Measurements from ENCODE around the gene CP. TPM values are rescaled to one million over a fixed set of nuclear protein-coding genes. Genes with fewer than 3 reads are reported as not detected.

The CP gene
- total RNA-seq, 1 experiment from 2014 or later = 0.52 TPM

GRCh38 chr3:149152420-149152819, 69.2 kb downstream of the CP start (continued):
- no peak for TF ChIP-seq CTCF (IDR thresholded peaks at IDR 0.05 in 2 of 3, conservative IDR thresholded peaks at IDR 0.05 in 1 of 3; ENCODE audit: borderline replicate concordance in 1 of 3, insufficient read depth in 1 of 3, low read depth in 2 of 3, low read length in 2 of 3)
- no peak for TF ChIP-seq MAX (IDR thresholded peaks at IDR 0.05)

DNA sequence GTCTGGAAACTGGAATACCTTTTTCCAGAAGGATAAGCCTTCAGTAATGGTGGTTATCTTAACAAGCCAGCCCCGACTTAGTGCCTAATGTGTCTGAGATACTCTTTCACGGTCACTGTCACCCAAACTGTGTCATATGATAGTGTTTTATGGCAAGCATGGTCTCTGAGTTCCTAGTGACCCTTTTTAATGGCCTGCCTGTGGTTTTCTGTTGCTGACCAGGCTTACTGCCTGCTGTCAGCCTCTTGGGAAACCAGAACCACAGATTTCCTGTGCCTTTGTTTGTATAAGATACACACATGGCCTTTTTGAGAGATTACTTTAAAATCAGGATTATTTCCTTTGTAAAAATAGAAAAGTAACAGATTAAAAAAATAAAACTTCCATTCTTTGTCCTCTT, 69.8 kb downstream of the CP start:
- H3K9me3 ChIP-seq (ENCODE audit: control insufficient read depth in 1 of 2, insufficient read depth in 1 of 2, low read depth in 1 of 2, low read length in 2 of 2) = no peaks in the 10 kb centered on the region
- H3K36me3 ChIP-seq (ENCODE audit: control insufficient read depth in 1 of 2, insufficient read depth in 2 of 2, low read length in 2 of 2) = peaks cover 2 to 4% of the 10 kb centered on the region in 2 experiments; a peak in 1 of 4 replicates
- no peak for ATAC-seq
- POLR2A ChIA-PET = no interaction called here
- no peaks in the 10 kb centered on the region for H3K4me1 ChIP-seq (ENCODE audit: control insufficient read depth in 1 of 2, insufficient read depth in 2 of 2, low read length in 2 of 2)
- no peaks in the 10 kb centered on the region for H3K79me2 ChIP-seq (ENCODE audit: insufficient read depth, low read length)
- RAD21 ChIA-PET (ENCODE audit: low non-redundant PET in 1 of 2, low total read pairs in 2 of 2, uncharacterized antibody in 2 of 2, unreplicated experiment in 2 of 2) = no interaction called here
- no peak overlapping the region for H3K4me2 ChIP-seq (ENCODE audit: low read length)
- H4K20me1 ChIP-seq (ENCODE audit: insufficient read depth) = no peaks in the 10 kb centered on the region
- no peak overlapping the region for H2AFZ ChIP-seq (ENCODE audit: low read depth, low read length, poor library complexity, severe bottlenecking)
- CTCF ChIA-PET = interaction anchor here (0.7 kb wide), 1 partner anchor 8 kb away, joined by 3 read pairs; no protein-coding TSS in a partner anchor
- intact Hi-C loops (cut with micrococcal nuclease) = no loop called here
- no peak overlapping the region for H3K4me3 ChIP-seq (replicated peaks in 1 of 2; ENCODE audit: low read depth in 1 of 2, low read length in 2 of 2)
- BruUV-seq (replicated peaks) = no TSS peak
- DNase-seq (ENCODE audit: low read depth, low spot score) = no peak
- no peak overlapping the region for H3K27ac ChIP-seq (ENCODE audit: low read depth, low read length)
- H3K27me3 ChIP-seq (ENCODE audit: insufficient read depth, low read length) = no peaks in the 10 kb centered on the region
- no peaks in the 10 kb centered on the region for H3K9me2 ChIP-seq (ENCODE audit: insufficient read depth)
- H3K9ac ChIP-seq (ENCODE audit: low read length) = no peak overlapping the region
- no peak for TF ChIP-seq EZH2phosphoT487 (IDR thresholded peaks at IDR 0.05; ENCODE audit: borderline replicate concordance)
- TF ChIP-seq, protein P1, sequence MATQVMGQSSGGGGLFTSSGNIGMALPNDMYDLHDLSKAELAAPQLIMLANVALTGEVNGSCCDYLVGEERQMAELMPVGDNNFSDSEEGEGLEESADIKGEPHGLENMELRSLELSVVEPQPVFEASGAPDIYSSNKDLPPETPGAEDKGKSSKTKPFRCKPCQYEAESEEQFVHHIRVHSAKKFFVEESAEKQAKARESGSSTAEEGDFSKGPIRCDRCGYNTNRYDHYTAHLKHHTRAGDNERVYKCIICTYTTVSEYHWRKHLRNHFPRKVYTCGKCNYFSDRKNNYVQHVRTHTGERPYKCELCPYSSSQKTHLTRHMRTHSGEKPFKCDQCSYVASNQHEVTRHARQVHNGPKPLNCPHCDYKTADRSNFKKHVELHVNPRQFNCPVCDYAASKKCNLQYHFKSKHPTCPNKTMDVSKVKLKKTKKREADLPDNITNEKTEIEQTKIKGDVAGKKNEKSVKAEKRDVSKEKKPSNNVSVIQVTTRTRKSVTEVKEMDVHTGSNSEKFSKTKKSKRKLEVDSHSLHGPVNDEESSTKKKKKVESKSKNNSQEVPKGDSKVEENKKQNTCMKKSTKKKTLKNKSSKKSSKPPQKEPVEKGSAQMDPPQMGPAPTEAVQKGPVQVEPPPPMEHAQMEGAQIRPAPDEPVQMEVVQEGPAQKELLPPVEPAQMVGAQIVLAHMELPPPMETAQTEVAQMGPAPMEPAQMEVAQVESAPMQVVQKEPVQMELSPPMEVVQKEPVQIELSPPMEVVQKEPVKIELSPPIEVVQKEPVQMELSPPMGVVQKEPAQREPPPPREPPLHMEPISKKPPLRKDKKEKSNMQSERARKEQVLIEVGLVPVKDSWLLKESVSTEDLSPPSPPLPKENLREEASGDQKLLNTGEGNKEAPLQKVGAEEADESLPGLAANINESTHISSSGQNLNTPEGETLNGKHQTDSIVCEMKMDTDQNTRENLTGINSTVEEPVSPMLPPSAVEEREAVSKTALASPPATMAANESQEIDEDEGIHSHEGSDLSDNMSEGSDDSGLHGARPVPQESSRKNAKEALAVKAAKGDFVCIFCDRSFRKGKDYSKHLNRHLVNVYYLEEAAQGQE (IDR thresholded peaks at IDR 0.05; ENCODE audit: low read depth) = no peak
- no peak for TF ChIP-seq CTCF (IDR thresholded peaks at IDR 0.05 in 2 of 3, conservative IDR thresholded peaks at IDR 0.05 in 1 of 3; ENCODE audit: borderline replicate concordance in 1 of 3, insufficient read depth in 1 of 3, low read depth in 2 of 3, low read length in 2 of 3)
- TF ChIP-seq, protein P2, sequence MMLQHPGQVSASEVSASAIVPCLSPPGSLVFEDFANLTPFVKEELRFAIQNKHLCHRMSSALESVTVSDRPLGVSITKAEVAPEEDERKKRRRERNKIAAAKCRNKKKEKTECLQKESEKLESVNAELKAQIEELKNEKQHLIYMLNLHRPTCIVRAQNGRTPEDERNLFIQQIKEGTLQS (IDR thresholded peaks at IDR 0.05) = no peak
- TF ChIP-seq SP1 (IDR thresholded peaks at IDR 0.05; ENCODE audit: low read depth) = no peak
- no peak for TF ChIP-seq ELF1 (IDR thresholded peaks at IDR 0.05; ENCODE audit: borderline replicate concordance, low read depth)
- TF ChIP-seq ZBTB33 (IDR thresholded peaks at IDR 0.05; ENCODE audit: extremely low read depth, insufficient replicate concordance, low read length) = no peak
- no peak for TF ChIP-seq YY1 (IDR thresholded peaks at IDR 0.05; ENCODE audit: extremely low read depth, insufficient replicate concordance, low read depth, low read length)
- TF ChIP-seq FOSL1 (IDR thresholded peaks at IDR 0.05; ENCODE audit: low read depth) = no peak
- no peak for TF ChIP-seq CBX3 (IDR thresholded peaks at IDR 0.05; ENCODE audit: low read depth)
- TF ChIP-seq POLR2A (IDR thresholded peaks at IDR 0.05; ENCODE audit: borderline replicate concordance, extremely low read depth, insufficient read depth, insufficient read length) = no peak
- no peak for TF ChIP-seq EZH2 (IDR thresholded peaks at IDR 0.05)
- no peak for TF ChIP-seq POLR2AphosphoS5 (IDR thresholded peaks at IDR 0.05; ENCODE audit: low read depth, low read length)
